GM18517 (cell line): ENCODE data around the gene CFC1.
"Not testable (repeated sequence)": the region's sequence is repeated elsewhere in the genome, so short reads cannot be mapped to it uniquely, and the experiment has no call there.

Experiments
- ATAC-seq: cut with Tn5 transposase; IDR thresholded peaks from one replicate; pipeline ENCODE4 v1.9.1; 2021; ENCODE audit warnings: mild to moderate bottlenecking, moderate library complexity; ENCODE audit not compliant: unreplicated experiment

CFC1 gene

GRCh38 chr2:130584726-130585125 is 14.6 kb downstream of the CFC1 start:
- ATAC-seq = not testable (repeated sequence)

DNA sequence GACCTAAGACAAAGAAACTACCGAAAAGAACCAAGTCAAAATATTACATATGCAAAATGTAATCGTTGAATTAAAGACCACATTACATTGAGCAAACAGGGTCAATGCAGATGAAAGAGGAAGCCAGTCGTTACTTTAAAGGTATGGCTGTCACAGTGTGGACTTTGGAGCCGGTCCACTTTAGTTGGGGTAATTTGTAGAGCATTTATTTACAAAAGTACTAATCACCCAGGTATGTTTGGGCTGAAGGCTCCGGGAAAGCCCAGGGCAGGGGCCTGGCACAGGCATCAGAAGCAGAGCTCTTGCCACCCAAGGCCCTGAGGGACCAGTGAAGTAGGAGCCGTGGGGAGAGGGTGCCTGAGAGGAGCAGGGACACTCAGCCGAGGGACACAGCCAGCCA is 15.8 kb downstream of the CFC1 start:
- ATAC-seq = not testable (repeated sequence)

DNA sequence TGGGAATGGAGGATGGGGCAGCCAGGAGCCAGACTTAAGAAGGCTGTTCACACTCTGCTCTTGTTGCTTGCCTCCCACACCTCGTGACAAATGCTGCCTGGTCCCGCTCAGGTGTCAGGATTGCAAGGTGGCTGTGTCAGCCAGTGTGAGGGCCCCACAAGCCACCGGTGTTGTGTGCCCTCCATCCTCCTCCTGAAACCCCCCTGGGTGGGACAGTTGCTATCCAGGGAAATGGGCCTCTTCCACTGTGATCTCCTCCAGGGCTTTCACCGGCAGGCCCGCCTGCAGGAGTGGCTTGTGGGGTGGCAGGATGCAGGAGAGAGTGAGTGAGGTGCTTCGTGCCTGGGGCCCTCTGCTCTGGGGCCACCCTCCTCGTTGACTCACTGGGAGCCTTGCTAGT is 16.4 kb downstream of the CFC1 start:
- ATAC-seq = not testable (repeated sequence)

DNA sequence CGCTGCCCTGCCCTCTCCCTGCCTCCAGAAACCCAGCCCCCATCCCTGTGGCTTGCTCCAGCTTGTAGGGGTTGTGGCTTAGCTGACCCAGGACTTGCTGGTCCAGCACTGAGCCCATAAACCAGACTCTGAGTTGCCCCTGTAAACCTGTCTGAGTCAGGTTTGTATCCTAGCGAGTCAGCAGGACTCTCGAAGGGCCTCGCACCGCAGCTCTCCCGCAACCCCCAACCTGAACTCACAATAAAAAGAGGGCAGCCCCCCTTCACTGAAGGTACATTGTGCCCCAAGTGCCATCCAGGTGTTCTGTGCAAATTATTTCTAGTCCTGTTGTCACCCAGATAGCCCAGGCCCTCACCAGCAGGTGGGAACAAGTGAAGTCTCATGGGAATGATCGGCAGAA is 17.9 kb downstream of the CFC1 start:
- not testable (repeated sequence) for ATAC-seq

GRCh38 chr2:130579121-130579520 is 20.3 kb downstream of the CFC1 start:
- ATAC-seq = not testable (repeated sequence)

DNA sequence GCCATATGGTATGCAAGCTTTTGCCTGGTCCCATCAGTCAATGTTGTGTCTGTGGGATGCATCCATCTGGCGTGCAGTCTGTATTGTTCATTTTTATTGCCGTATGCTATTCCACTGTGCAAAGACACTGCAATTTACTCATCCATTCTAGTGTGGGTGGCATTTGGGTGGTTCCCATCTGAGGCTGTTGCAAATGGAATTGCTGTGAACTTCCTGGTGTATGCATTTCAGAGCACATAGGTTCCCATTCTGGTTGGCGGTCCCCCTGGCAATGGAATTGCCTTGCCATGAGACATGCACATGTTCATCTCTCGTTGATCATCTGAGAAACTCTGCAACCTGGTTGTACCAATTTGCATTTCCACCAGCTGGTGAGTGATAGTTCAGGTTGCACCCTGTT is 21.8 kb downstream of the CFC1 start:
- not testable (repeated sequence) for ATAC-seq

GRCh38 chr2:130576209-130576784 is 23.1 kb downstream of the CFC1 start:
- ATAC-seq = not testable (repeated sequence)

GRCh38 chr2:130574230-130574629 is 25.1 kb downstream of the CFC1 start:
- ATAC-seq = not testable (repeated sequence)

GRCh38 chr2:130571929-130572328 is 27.4 kb downstream of the CFC1 start:
- not testable (repeated sequence) for ATAC-seq

GRCh38 chr2:130566165-130566564 is 33.2 kb downstream of the CFC1 start:
- not testable (repeated sequence) for ATAC-seq

DNA sequence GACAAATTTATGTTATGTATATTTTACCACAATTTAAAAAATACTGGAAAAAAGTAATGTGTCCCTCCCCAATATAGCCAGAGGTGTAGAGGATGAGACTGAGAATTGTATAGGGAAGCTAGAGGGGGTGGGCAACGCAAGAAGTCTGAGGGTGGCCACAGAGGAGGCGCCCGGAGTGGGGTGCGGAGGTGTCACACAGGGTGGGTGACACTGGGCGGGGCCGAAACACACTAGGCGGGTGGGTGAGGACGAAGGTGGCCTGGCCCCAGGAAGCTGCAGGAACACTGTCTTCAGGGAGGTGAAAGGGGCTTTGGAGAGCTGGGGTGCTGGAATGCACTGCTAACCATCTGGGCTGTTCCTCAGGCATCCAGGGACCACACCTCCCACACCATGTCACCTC is 42.9 kb downstream of the CFC1 start:
- ATAC-seq = not testable (repeated sequence)

DNA sequence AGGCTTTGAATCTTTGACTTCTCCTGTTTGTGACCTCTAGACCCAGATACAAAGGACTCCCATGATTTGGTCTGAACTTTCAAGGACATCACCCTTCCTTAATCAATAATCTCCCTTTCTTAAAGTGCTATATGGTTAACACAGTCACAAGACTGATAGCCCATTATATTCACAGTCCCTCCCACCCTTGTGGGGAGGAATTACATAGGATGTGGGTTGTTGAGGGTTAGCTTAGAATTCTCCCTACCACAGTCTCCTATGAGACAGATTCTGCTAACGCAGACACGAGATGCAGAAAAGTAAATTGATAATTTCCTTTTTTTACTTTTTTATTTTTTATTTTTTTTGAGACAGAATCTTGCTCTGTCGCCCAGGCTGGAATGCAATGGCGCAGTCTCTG is 45.2 kb downstream of the CFC1 start:
- not testable (repeated sequence) for ATAC-seq

DNA sequence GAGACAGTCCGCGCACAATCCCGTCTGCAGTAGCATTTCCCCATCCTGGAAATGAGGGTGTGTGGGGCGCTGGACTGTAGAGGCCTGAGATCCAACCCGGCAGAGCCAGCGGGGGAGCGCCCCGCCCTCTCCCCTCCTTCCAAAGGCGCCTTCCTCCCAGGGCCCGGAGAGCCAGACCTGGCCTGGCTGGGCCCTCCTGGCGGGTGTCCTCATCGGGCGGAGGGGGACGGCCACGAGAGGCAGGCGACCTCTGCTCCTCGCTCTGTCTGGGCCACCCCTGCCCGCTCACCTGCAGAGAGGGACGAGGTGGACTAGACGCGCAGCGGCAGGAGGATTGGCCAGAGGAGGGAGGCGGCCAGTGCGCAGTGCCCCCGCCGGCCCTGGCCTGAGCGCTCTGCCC is 49.9 kb downstream of the CFC1 start:
- ATAC-seq = not testable (repeated sequence)

GRCh38 chr2:130548418-130548817 is 51.0 kb downstream of the CFC1 start:
- not testable (repeated sequence) for ATAC-seq

DNA sequence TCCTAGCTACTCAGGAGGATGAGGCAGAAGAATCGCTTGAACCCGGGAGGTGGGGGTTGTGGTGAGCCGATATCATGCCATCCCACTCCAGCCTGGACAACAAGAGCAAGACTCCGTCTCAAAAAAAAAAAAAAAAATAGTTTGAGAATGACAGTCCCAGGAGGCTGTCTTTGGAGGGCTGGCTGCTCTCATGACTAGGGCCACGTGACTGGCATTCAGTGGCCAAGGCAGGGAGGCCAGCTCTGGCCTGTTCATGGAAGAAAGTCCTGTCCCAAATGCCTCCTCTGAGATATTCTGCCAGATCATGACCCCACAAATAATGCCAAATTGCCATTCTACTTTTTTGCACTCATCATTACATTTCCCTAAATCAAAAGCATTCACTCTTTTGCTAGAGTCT is 54.4 kb downstream of the CFC1 start:
- not testable (repeated sequence) for ATAC-seq

- not testable (repeated sequence) for ATAC-seq
These were observed 55.4 kb downstream of the CFC1 start for GRCh38 chr2:130543785-130544528.

DNA sequence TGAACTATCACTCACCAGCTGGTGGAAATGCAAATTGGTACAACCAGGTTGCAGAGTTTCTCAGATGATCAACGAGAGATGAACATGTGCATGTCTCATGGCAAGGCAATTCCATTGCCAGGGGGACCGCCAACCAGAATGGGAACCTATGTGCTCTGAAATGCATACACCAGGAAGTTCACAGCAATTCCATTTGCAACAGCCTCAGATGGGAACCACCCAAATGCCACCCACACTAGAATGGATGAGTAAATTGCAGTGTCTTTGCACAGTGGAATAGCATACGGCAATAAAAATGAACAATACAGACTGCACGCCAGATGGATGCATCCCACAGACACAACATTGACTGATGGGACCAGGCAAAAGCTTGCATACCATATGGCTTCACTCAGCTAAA is 56.6 kb downstream of the CFC1 start:
- ATAC-seq = not testable (repeated sequence)
